AG04449 (cell line): ENCODE data around the gene VIPR2.

Source experiments
- CTCF ChIA-PET: fragments of 350-600 bp; formaldehyde crosslinking; extraction: SDS; loops from one replicate; lab custom pipeline; 2021; ENCODE audit warnings: antibody characterized with exemption; lab: Yijun Ruan, JAX
- POLR2A ChIA-PET: fragments of 400-600, 350-600 bp; formaldehyde crosslinking; extraction: SDS; loops from one replicate; lab custom pipeline; 2020; ENCODE audit warnings: antibody characterized with exemption, inconsistent platforms; lab: Yijun Ruan, JAX
- DNase-seq: peaks from one replicate; pipeline ENCODE4 v3.0.0-alpha.2; 2010; ENCODE audit warnings: low read depth, low spot score
- H3K4me3 ChIP-seq: 2 replicates; pipeline ENCODE4 v1.5.1; 2011; ENCODE audit warnings: low read depth, mild to moderate bottlenecking, control low read depth, low read length
- TF ChIP-seq, protein P1 (sequence below): IDR thresholded peaks from one replicate; pipeline ENCODE4 v1.5.1; 2011; ENCODE audit warnings: mild to moderate bottlenecking, moderate library complexity, low read length, control low read depth, inconsistent platforms; ENCODE audit not compliant: insufficient read depth; ENCODE audit errors: missing control alignments

The VIPR2 gene

DNA sequence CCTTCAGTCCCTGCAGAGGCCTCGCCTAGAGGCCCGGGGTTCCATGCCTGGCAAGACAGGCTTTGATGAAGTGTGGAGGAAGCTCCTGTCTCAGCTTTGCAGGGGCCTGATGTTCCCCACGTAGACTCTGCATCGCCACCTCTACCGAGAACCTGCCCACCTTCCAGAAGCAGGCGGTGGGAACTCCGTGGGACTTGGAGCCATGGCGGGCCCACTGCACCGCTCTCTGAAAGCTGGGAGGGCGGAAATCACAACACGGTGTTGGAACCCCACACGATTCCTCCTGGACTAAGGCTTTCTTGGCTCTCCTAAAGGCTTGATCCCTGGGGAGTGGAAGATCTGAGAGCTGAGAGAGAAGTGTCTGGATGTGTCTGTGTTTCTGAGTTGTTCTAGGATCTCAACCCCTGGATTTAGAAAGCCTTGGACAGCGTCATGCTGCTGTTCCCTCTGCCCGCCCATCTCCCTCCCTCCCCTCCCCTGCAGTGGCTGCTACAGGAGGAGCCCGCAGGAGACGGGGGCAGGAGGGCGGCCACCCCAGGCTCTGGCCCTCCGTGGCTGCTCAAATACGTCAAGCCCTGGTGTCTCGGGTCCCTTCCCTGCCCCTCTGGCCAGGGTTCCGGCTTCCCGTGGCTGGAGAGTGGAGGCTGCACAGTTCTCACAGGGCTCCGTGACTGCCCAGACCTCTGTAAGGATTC is 79.7 kb downstream of the VIPR2 start:
- DNase-seq = no peak
- ChIA-PET CTCF (no interaction called here), POLR2A (no interaction called here)
- TF ChIP-seq, protein P1, sequence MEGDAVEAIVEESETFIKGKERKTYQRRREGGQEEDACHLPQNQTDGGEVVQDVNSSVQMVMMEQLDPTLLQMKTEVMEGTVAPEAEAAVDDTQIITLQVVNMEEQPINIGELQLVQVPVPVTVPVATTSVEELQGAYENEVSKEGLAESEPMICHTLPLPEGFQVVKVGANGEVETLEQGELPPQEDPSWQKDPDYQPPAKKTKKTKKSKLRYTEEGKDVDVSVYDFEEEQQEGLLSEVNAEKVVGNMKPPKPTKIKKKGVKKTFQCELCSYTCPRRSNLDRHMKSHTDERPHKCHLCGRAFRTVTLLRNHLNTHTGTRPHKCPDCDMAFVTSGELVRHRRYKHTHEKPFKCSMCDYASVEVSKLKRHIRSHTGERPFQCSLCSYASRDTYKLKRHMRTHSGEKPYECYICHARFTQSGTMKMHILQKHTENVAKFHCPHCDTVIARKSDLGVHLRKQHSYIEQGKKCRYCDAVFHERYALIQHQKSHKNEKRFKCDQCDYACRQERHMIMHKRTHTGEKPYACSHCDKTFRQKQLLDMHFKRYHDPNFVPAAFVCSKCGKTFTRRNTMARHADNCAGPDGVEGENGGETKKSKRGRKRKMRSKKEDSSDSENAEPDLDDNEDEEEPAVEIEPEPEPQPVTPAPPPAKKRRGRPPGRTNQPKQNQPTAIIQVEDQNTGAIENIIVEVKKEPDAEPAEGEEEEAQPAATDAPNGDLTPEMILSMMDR = no peak
- no peak overlapping the region for H3K4me3 ChIP-seq

DNA sequence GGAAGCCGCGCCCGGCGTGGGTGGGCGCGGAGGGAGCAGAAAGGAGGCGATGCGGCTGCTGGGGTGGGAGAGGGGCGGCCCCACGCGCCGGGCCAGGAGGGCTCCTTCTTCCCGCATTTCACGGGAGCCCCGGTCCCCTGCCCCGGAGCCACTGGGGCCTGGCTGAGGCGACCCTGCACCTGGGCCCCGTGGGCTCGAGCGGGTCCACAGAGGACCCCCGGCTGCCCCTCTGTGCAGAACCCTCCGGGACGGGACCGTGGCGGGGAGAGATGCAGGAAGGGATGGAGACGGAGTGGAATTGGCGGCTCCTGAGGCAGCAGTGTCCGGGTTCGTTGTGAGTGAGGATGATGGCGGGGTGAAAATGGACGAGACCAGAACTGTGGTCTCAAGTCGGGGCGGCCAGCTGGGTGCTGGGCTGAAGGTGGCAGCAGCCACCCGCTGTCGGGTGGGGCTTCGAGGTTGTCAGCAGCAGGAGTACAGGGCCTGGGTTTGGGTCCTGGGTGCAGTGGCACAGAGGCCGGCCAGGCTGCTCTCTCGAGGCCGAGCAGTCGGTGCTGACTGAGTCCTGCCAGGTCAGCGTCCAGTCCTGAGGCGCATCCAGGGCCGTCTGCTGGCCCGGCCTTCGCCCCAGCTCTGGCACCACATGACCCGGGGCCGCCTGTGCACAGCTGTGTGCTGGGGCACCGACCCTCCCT is 80.4 kb downstream of the VIPR2 start:
- CTCF ChIA-PET = no interaction called here
- no peak for DNase-seq
- H3K4me3 ChIP-seq = no peak overlapping the region
- TF ChIP-seq, protein P1 = no peak
- POLR2A ChIA-PET = no interaction called here

DNA sequence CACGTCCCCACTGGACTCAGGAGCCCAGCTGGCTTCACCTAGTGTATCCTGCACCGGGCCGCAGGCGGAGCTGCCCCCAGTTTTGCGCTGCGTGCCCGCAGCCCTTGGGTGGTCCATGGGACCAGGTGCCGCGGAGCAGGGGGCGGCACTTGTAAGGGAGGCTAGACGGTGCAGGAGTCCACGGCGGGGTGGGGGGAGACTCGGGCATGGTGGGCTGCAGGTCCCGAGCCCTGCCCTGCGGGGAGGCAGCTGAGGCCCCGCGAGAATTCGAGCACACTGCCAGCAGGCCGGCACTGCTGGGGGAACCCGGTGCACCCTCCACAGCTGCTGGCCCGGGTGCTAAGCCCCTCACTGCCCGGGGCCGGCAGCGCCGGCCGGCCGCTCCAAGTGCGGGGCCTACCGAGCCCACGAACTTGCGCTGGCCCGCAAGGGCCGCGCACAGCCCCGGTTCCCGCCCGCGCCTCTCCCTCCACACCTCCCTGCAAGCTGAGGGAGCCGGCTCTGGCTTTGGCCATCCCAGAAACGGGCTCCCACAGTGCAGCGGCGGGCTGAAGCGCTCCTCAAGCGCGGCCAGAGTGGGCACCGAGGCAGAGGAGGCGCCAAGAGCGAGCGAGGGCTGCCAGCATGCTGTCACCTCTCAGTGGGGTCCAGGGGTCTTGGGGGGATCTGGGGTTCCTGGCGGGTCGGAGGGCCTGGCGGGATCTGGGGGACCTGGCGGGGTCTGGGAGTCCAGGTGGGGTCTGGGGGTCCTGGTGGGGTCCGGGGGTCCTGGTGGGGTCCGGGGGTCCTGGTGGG is 81.4 kb downstream of the VIPR2 start:
- no peak overlapping the region for H3K4me3 ChIP-seq
- ChIA-PET POLR2A (no interaction called here), CTCF (no interaction called here)
- TF ChIP-seq, protein P1 = no peak
- no peak for DNase-seq

DNA sequence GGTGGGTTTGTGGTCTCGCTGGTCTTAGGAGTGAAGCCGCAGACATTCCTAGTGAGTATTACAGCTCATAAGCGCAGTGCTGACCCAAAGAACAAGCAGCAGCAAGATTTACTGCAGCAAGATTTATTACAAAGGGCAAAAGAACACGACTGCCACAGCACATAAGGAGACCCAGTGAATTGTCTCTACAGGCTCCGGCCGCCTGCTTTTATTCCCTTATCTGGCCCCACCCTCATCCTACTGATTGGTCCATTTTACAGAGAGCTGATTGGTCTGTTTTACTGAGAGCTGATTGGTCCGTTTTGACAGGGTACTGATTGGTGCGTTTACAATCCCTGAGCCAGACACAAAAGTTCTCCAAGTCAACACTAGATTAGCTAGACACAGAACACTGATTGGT is 82.1 kb downstream of the VIPR2 start:
- ChIA-PET CTCF (no interaction called here), POLR2A (no interaction called here)
- H3K4me3 ChIP-seq = no peak overlapping the region
- TF ChIP-seq, protein P1 = no peak
- no peak for DNase-seq

DNA sequence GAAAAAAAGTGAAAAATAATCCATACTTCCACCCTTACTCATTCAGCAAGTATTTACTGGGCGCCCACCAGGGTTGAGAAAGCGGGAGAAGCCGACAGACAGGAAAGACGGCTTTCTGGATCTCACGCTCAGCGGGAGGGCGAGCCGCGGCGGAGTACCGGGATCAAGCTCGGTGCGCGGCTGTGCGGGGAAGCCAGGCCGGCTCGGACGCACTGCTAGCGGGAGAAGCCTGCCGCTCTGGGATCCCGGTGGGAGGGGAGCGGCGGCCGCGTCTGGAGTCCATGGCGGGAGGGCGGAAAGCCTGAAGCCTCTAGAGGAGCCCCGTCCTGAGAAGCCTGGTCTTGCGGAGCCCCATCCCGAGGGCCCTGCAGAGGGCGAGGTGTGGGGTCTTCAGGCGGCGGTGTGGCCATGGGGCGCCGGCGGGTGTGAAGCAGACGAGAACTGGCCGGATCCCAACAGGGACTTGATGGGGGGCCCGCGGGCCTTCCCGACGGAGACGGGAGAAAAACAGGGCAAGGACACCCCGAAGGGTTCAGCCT is 82.9 kb downstream of the VIPR2 start:
- ChIA-PET POLR2A (no interaction called here), CTCF (no interaction called here)
- DNase-seq = no peak
- TF ChIP-seq, protein P1 = no peak
- H3K4me3 ChIP-seq = no peak overlapping the region

DNA sequence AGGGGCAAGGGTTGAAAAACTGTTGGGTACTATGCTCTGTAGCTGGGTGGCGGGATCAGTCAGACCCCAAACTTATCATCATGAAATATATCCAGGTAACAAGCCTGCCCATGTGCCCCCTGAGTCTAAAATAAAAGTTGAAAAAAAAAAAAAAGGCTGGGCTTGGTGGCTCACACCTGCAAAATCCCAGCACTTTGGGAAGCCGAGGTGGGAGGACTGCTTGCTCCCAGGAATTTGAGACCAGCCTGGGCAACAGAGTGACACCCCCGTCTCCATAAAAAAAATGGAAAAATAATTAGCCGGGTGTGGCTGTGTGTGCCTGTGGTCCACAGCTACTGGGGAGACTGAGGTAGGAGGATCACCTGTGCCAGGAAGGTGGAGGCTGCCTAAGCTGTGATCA is 83.5 kb downstream of the VIPR2 start:
- ChIA-PET CTCF (no interaction called here), POLR2A (no interaction called here)
- no peak for DNase-seq
- TF ChIP-seq, protein P1 = no peak
- no peak overlapping the region for H3K4me3 ChIP-seq
